RWPE1 (cell line): ENCODE results near the gene EPS8.

ENCODE experiments used
- CTCF ChIA-PET: fragments of 350-600 bp; sonication (Branson Sonifier 250); formaldehyde crosslinking; extraction: SDS; loops from one replicate; lab custom pipeline; 2021; lab: Yijun Ruan, JAX
- POLR2A ChIA-PET: fragments of 400-600 bp; formaldehyde crosslinking; extraction: SDS; loops from one replicate; lab custom pipeline; 2020; ENCODE audit warnings: antibody characterized with exemption; ENCODE audit not compliant: low non-redundant PET; lab: Yijun Ruan, JAX
- DNase-seq: peaks from one replicate; pipeline ENCODE4 v3.0.0; 2012; ENCODE audit warnings: low spot score
- H3K27ac ChIP-seq: fragments of 450-650 bp; 2 replicates; pipeline ENCODE4 v1.5.1; 2017
- TF ChIP-seq, protein P1 (sequence below): fragments of 450-650 bp; conservative IDR thresholded peaks from 2 replicates; pipeline ENCODE4 v1.5.1; 2017; ENCODE audit warnings: low read depth, mild to moderate bottlenecking

The EPS8 gene

DNA sequence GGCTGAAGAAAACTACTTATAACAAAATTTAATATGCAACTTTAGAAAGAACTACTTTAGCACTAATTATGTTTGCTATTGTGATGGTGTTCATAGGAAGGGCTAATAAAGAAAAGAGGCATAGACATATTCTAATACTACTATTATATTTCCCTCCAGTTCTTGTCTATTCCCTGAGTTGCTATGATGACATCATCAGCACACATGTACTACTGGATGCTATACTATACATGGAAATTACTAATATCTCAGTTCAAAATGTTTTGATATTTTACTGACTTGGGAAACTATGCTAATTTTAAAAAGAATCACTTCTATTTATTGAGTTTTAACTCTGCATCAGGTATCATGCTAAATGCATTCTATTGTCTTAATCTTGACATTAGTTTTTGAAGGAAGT, 101.6 kb downstream of the EPS8 start:
- POLR2A ChIA-PET: no interaction called here
- H3K27ac ChIP-seq: no peak overlapping the region
- no peak for DNase-seq
- CTCF ChIA-PET: no interaction called here
- TF ChIP-seq, protein P1, sequence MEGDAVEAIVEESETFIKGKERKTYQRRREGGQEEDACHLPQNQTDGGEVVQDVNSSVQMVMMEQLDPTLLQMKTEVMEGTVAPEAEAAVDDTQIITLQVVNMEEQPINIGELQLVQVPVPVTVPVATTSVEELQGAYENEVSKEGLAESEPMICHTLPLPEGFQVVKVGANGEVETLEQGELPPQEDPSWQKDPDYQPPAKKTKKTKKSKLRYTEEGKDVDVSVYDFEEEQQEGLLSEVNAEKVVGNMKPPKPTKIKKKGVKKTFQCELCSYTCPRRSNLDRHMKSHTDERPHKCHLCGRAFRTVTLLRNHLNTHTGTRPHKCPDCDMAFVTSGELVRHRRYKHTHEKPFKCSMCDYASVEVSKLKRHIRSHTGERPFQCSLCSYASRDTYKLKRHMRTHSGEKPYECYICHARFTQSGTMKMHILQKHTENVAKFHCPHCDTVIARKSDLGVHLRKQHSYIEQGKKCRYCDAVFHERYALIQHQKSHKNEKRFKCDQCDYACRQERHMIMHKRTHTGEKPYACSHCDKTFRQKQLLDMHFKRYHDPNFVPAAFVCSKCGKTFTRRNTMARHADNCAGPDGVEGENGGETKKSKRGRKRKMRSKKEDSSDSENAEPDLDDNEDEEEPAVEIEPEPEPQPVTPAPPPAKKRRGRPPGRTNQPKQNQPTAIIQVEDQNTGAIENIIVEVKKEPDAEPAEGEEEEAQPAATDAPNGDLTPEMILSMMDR: no peak

DNA sequence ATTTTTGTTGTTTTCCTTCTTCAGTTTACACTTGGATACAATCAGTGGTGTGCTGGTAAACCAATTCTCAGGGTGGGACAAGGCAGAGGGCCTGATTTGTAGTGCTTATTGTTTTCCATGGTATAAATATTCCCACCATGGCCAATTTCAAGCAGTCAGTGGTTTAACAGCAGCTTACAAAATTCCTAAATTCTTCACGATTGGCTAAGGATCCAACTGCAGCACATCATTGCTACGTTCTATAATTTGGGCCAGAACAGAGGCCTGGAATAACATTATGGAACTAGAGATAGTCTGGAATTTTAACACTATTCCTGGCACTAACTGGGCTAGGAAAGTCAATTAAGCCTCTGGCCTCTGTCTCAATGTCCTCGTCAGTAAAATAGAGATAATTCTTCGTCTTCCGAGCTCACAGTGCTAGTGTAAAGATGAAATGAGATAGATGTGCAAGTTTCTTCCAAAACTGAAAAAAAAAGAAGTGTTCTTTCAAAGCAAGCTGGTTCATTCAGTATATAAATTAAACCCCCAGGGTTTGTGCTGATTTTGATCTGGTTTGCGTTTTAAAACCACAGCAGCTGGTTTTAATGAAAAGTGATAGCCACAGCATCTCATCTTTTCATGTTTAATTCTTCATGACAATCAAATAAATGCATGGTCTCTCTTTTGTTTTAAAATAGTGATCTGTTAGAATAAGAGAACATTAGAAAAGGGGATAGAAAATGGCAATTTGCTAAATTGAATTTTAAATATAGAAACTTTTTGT, 104.1 kb downstream of the EPS8 start:
- H3K27ac ChIP-seq: no peak overlapping the region
- ChIA-PET POLR2A (interaction anchor here (0.6 kb wide), 1 partner anchor 47 kb away, joined by 3 read pairs; no protein-coding TSS in a partner anchor), CTCF (interaction anchor here (1.2 kb wide), 1 partner anchor 20 kb away, joined by 3 read pairs; no protein-coding TSS in a partner anchor)
- DNase-seq: no peak
- TF ChIP-seq, protein P1: no peak

DNA sequence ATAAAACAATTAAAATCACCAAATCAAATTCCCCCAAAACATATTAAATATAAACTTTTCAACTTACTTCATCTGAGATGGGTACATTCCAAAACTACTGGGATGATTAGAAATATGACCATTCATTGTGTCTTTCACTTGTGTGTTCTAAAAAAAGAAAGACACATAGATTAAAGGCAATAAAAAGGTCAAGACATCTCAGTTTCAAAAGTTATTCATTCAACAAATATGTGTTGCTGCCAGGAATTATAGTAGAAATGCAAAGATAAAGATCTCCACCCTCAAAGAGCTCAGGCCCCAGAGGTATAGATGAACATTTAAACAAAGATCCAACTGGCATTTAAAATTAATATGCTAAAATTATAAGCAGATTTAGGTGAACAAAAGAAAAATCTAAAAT, 106.4 kb downstream of the EPS8 start:
- ChIA-PET CTCF (no interaction called here), POLR2A (no interaction called here)
- peak; percentile 8 for DNase-seq
- no peak overlapping the region for H3K27ac ChIP-seq
- TF ChIP-seq, protein P1: no peak

DNA sequence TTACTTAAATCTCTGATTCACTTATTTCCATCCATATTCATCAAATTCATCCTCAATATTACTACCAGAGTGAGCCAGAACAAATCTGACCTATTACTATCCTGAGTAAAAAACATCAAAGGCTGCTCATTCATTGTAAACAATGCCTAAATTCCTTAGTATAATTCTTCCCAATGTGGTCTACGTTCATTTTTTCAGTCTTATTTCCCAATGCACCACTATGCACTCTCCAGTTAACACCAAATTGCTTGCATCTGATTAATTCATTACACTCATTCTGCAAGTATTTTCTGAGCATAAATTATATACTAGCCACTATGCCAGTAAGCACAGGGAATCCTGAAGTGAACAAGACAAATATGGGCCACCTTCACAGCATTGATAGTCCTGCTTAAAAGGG, 110.0 kb downstream of the EPS8 start:
- ChIA-PET POLR2A (no interaction called here), CTCF (interaction anchor here (0.6 kb wide), 1 partner anchor 16 kb away, joined by 4 read pairs; no protein-coding TSS in a partner anchor)
- TF ChIP-seq, protein P1: no peak
- DNase-seq: no peak
- H3K27ac ChIP-seq: no peak overlapping the region

DNA sequence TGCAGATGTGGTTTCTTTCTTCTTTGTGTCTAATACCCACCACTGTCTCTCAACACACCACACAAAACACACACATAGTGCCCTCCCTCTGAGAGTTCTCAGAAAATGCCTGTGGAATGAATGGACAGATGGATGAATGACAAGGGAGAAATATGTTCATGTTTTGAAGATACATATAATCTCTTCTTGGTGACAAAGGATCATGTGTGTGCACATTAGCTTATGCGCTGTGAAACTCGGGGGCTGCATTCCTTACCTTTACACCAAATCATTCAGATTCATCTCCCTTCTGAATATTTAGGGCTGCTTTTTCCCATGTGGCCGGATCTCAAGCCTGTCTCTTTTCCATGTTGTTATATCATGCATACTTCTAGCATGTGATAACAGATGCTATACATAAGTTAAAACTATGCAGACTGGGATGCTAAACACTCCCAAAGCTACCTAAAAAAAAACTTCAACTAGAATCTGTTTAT, 111.4 kb downstream of the EPS8 start:
- DNase-seq: no peak
- H3K27ac ChIP-seq: no peak overlapping the region
- TF ChIP-seq, protein P1: no peak
- ChIA-PET CTCF (no interaction called here), POLR2A (no interaction called here)

DNA sequence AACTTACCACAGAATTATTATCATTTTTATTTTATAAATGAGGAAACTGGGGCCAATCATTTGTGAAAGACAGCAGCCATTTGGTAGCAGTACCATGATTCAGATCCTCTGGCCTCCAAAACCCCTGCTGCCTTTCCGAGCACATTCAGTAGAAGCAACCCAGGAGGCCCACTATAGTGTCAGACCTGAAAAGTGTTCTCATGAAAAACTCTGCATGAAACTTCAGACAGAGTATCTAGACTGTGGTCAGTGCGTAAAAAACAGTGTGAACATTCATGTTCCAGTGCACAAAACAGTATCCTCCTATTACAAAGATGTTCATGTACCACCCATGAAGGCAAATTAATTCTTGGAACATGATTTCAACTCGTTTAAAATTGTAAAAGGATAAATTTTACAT, 112.0 kb downstream of the EPS8 start:
- no peak for DNase-seq
- POLR2A ChIA-PET: no interaction called here
- H3K27ac ChIP-seq: no peak overlapping the region
- CTCF ChIA-PET: no interaction called here
- TF ChIP-seq, protein P1: no peak
